Measurements from ENCODE around the gene TFAP2A. TPM values are rescaled to one million over a fixed set of nuclear protein-coding genes. Genes with fewer than 3 reads are reported as not detected.

The TFAP2A gene
- total and polyA plus RNA-seq, 12 donors = 0.12 to 0.95 (median 0.20) TPM; not detected in 2

DNA sequence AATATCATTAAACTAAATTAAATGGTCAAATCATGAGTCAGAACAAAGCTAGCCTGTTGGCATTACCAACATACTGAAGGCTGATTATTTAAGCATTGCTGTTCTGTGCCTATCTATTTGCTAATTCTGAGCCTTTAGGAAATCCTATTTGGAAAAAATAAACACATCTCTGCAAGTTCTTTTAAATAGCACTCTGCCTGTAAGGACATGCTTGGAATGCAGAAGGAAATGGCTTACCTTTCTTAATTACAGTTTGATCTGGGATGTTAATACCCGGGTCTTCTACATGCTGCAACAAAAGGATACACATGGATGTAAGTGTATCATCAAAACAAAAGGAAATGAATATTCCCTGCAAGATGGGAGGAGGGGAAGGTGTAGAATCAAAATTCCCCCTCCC, 8.3 kb downstream of the TFAP2A start:
- Histone ChIP-seq H3K4me1 (peaks cover 3 to 29% (median 20%) of the 10 kb centered on the region in 9 donors), H3K9me3 (peaks cover 0 to 6% (median 0%) of the 10 kb centered on the region in 11 donors), H3K36me3 (no peaks in the 10 kb centered on the region), H3K27me3 (peaks cover 11 to 100% (median 98%) of the 10 kb centered on the region in 7 donors), H3K4me3 (no peak overlapping the region), H3K27ac (no peak overlapping the region)
- ATAC-seq (no peak), DNase-seq (no peak)
- TF ChIP-seq, protein P1, sequence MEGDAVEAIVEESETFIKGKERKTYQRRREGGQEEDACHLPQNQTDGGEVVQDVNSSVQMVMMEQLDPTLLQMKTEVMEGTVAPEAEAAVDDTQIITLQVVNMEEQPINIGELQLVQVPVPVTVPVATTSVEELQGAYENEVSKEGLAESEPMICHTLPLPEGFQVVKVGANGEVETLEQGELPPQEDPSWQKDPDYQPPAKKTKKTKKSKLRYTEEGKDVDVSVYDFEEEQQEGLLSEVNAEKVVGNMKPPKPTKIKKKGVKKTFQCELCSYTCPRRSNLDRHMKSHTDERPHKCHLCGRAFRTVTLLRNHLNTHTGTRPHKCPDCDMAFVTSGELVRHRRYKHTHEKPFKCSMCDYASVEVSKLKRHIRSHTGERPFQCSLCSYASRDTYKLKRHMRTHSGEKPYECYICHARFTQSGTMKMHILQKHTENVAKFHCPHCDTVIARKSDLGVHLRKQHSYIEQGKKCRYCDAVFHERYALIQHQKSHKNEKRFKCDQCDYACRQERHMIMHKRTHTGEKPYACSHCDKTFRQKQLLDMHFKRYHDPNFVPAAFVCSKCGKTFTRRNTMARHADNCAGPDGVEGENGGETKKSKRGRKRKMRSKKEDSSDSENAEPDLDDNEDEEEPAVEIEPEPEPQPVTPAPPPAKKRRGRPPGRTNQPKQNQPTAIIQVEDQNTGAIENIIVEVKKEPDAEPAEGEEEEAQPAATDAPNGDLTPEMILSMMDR (IDR thresholded peaks at IDR 0.05) = no peak
- 29 to 30% methylated on average over 1 of the region's 1 CpG for WGBS, 2 donors
- intact Hi-C loops (cut with DNase I) = no loop called here

GRCh38 chr6:10405513-10405900, 9.4 kb downstream of the TFAP2A start:
- TF ChIP-seq, protein P1 (IDR thresholded peaks at IDR 0.05) = no peak
- H3K27me3 ChIP-seq = peaks cover 11 to 100% (median 98%) of the 10 kb centered on the region in 7 donors
- peaks cover 0 to 20% (median 16%) of the 10 kb centered on the region in 9 donors for H3K4me1 ChIP-seq
- no peaks in the 10 kb centered on the region for H3K36me3 ChIP-seq
- intact Hi-C loops (cut with DNase I) = no loop called here
- 25 to 30% methylated on average over 3 of the region's 3 CpGs for WGBS, 2 donors
- H3K9me3 ChIP-seq = peaks cover 0 to 6% (median 0%) of the 10 kb centered on the region in 11 donors
- H3K27ac ChIP-seq = no peak overlapping the region
- ATAC-seq = no peak
- DNase-seq = no peak
- no peak overlapping the region for H3K4me3 ChIP-seq

- peak overlapping the region; percentile 19 to 62 (median 56) for H3K4me3 ChIP-seq
- 31 to 32% methylated on average over 31 of the region's 31 CpGs for WGBS, 2 donors
- ATAC-seq = peak in 1 of 8 donors; percentile 5
- H3K27ac ChIP-seq = peak overlapping the region in 3 of 10 donors; percentile 18 to 44 (median 20)
- peaks cover 5 to 100% (median 98%) of the 10 kb centered on the region in 7 donors for H3K27me3 ChIP-seq
- peaks cover 0 to 16% (median 13%) of the 10 kb centered on the region in 9 donors for H3K4me1 ChIP-seq
- DNase-seq = no peak
- TF ChIP-seq, protein P1 (IDR thresholded peaks at IDR 0.05) = no peak
- no peaks in the 10 kb centered on the region for H3K36me3 ChIP-seq
- peaks cover 0 to 6% (median 0%) of the 10 kb centered on the region in 11 donors for H3K9me3 ChIP-seq
- intact Hi-C loops (cut with DNase I) = no loop called here
These were observed 9.9 kb downstream of the TFAP2A start for GRCh38 chr6:10404799-10405512.

DNA sequence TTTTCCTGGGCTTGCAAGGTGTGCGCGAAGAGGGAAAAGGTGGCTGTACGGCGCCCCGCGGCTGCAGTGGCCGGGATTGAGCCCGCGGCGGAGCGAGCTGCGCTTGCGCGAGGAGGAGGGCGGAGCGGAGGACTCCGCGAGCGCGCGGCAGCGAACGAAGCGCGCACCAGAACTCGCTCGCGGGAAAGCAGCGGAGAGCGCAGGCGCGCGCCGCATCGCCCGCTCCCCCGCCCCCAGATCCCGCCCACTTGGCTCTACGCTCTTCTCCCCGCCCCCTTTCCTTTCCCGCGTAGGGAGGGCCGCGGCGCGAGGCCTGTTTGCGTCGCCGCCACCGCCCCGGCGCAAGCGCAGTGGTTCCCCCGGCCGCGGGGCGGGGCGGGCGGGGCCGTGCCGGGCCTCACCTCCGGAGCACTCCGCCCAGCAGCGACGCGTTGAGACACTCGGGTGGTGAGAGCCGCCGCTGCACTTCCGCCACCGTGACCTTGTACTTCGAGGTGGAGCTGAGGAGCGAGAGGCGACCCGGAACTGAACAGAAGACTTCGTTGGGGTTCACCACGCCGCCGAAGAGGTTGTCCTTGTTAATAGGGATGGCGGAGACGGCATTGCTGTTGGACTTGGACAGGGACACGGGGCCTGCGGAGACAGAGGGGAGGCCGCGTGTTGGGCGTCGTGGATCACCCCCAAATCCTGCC, 10.6 kb downstream of the TFAP2A start:
- peaks cover 0 to 6% (median 0%) of the 10 kb centered on the region in 11 donors for H3K9me3 ChIP-seq
- ATAC-seq (peak; percentile 96 to 99 (median 98)), DNase-seq (peak; percentile 83 to 88)
- H3K27me3 ChIP-seq = peaks cover 3 to 100% (median 98%) of the 10 kb centered on the region in 7 donors
- TF ChIP-seq, protein P1 (IDR thresholded peaks at IDR 0.05) = peak in 4 of 9 donors; percentile 20 to 51 (median 41)
- 1 to 3% methylated on average over 86 to 87 of the region's 87 CpGs for WGBS, 2 donors
- peak overlapping the region in 3 of 10 donors; percentile 18 to 44 (median 20) for H3K27ac ChIP-seq
- intact Hi-C loops (cut with DNase I) = no loop called here
- peaks cover 0 to 16% (median 13%) of the 10 kb centered on the region in 9 donors for H3K4me1 ChIP-seq
- H3K4me3 ChIP-seq = peak overlapping the region; percentile 19 to 62 (median 56)
- no peaks in the 10 kb centered on the region for H3K36me3 ChIP-seq

All from heart right ventricle (tissue), 16 donors.